Keratinocyte (primary cell): Measurements from ENCODE around the gene CLCN5. TPM values are rescaled to one million over a fixed set of nuclear protein-coding genes. Genes with fewer than 3 reads are reported as not detected.

Experiments used
- DNase-seq: peaks from one replicate; pipeline ENCODE4 v3.0.0-alpha.2; 2011; ENCODE audit warnings: low read depth, missing footprints, low spot score
- FAIRE-seq: peaks from 2 replicates; lab custom pipeline; 2011; peaks lifted over from hg19 to GRCh38; lab: Jason Lieb, UNC
- H2AFZ ChIP-seq: 2 replicates; pipeline ENCODE4 v1.6.0; 2012; ENCODE audit warnings: low read length, control low read depth, inconsistent platforms; ENCODE audit not compliant: control insufficient read depth
- H3K27ac ChIP-seq: 2 replicates; pipeline ENCODE4 v1.5.1; 2011; ENCODE audit warnings: low read length; ENCODE audit not compliant: control insufficient read depth, insufficient read depth
- H3K27me3 ChIP-seq: 3 replicates; pipeline ENCODE4 v1.6.0; 2011; ENCODE audit warnings: low read length; ENCODE audit not compliant: control insufficient read depth, insufficient read depth; ENCODE audit errors: extremely low read depth
- H3K36me3 ChIP-seq, 2 experiments: 2 replicates in 1 of 2; 3 replicates in 1 of 2; pipeline ENCODE4 v1.5.1; 2011; ENCODE audit warnings: low read length in 2 of 2, mild to moderate bottlenecking in 1 of 2; ENCODE audit not compliant: control insufficient read depth in 2 of 2, insufficient read depth in 2 of 2; ENCODE audit errors: extremely low read depth in 1 of 2
- H3K4me1 ChIP-seq: 3 replicates; pipeline ENCODE4 v1.5.1; 2011; ENCODE audit warnings: low read length; ENCODE audit not compliant: control insufficient read depth, insufficient read depth; ENCODE audit errors: extremely low read depth
- H3K4me2 ChIP-seq: 3 replicates; pipeline ENCODE4 v1.6.0; 2011; ENCODE audit warnings: low read depth, low read length; ENCODE audit not compliant: control insufficient read depth, insufficient read depth; ENCODE audit errors: extremely low read depth
- H3K4me3 ChIP-seq, 3 experiments: fragments of 200-600 bp in 1 of 3; sonication (generic) in 1 of 3; 2 replicates in 2 of 3; 3 replicates in 1 of 3; pipeline ENCODE4 v1.5.1; 2011 to 2016; ENCODE audit warnings: low read length in 3 of 3, mild to moderate bottlenecking in 3 of 3, control low read depth in 2 of 3, inconsistent platforms in 1 of 3, low read depth in 1 of 3, mixed read lengths in 1 of 3, mixed run types in 1 of 3, moderate library complexity in 1 of 3; ENCODE audit not compliant: control insufficient read depth in 2 of 3, insufficient read depth in 2 of 3; ENCODE audit errors: extremely low read depth in 1 of 3
- H3K79me2 ChIP-seq: 2 replicates; pipeline ENCODE4 v1.6.0; 2012; ENCODE audit warnings: low read length; ENCODE audit not compliant: control insufficient read depth, insufficient read depth
- H3K9ac ChIP-seq: 3 replicates; pipeline ENCODE4 v1.6.0; 2011; ENCODE audit warnings: low read length; ENCODE audit not compliant: control insufficient read depth, insufficient read depth; ENCODE audit errors: extremely low read depth
- H3K9me1 ChIP-seq: 3 replicates; pipeline ENCODE4 v1.6.0; 2011; ENCODE audit warnings: low read length; ENCODE audit not compliant: control insufficient read depth, insufficient read depth; ENCODE audit errors: extremely low read depth
- H3K9me3 ChIP-seq: 2 replicates; pipeline ENCODE4 v1.5.1; 2012; ENCODE audit warnings: low read depth, low read length; ENCODE audit not compliant: control insufficient read depth
- H4K20me1 ChIP-seq: 3 replicates; pipeline ENCODE4 v1.6.0; 2011; ENCODE audit warnings: low read length; ENCODE audit not compliant: control insufficient read depth, insufficient read depth; ENCODE audit errors: extremely low read depth
- CTCF ChIP-seq, 3 experiments: IDR thresholded peaks in 1 of 3; conservative IDR thresholded peaks in 1 of 3; optimal IDR thresholded peaks in 1 of 3; 2 replicates in 2 of 3; 3 replicates in 1 of 3; pipeline versions ENCODE3 to v1.5.1; 2011; ENCODE audit warnings: low read length in 3 of 3, mild to moderate bottlenecking in 3 of 3, moderate library complexity in 2 of 3, control low read depth in 1 of 3, inconsistent platforms in 1 of 3; ENCODE audit not compliant: insufficient read depth in 2 of 3; ENCODE audit errors: extremely low read depth in 1 of 3
- EZH2 ChIP-seq: IDR thresholded peaks from one replicate; pipeline ENCODE4 v1.6.1; 2012; ENCODE audit warnings: inconsistent platforms, mild to moderate bottlenecking, low read length, moderate library complexity
- dilution Hi-C: fragments of 300-500 bp; cut with MboI; formaldehyde crosslinking; loops from one replicate; pipeline ENCODE4 v1.7.0; 2020; ENCODE audit warnings: low sequenced_read_pairs; ENCODE audit not compliant: extremely low pct_ligation_motif_present
- polyA plus RNA-seq, 5 experiments: library from polyadenylated mRNA; depleted of rRNA in 3 of 5; stranded (reverse) in 3 of 5; stranded (forward) in 1 of 5; unstranded in 1 of 5; fragments of >200 nt; gene quantifications; 1 replicate in 1 of 5; 2 replicates in 3 of 5; 3 replicates in 1 of 5; pipeline versions ENCODE4 v1.2.1 to v1.2.3, GENCODE V29; 2011 to 2012; ENCODE audit warnings: missing spikeins in 2 of 5, low read depth in 1 of 5, low replicate concordance in 1 of 5

Gene CLCN5
- polyA plus RNA-seq, 1 donor (not counting 4 experiments of a cell fraction or from before 2014, with no cell fraction given) = 3.9 TPM

- H3K27ac ChIP-seq = no peak overlapping the region
- no peaks in the 10 kb centered on the region for H3K9me1 ChIP-seq
- H4K20me1 ChIP-seq = no peaks in the 10 kb centered on the region
- no peaks in the 10 kb centered on the region for H3K27me3 ChIP-seq
- no peaks in the 10 kb centered on the region for H3K36me3 ChIP-seq
- no peak overlapping the region for H3K9ac ChIP-seq
- no peak overlapping the region for H3K4me3 ChIP-seq
- no peak overlapping the region for H2AFZ ChIP-seq
- no peaks in the 10 kb centered on the region for H3K9me3 ChIP-seq
- no peaks in the 10 kb centered on the region for H3K4me1 ChIP-seq
- no peak for TF ChIP-seq CTCF (optimal IDR thresholded peaks at IDR 0.05 in 1 of 3, IDR thresholded peaks at IDR 0.05 in 1 of 3, conservative IDR thresholded peaks at IDR 0.05 in 1 of 3; ENCODE audit: extremely low read depth in 1 of 3, insufficient read depth in 2 of 3, low read length in 3 of 3)
- TF ChIP-seq EZH2 = no peak
- dilution Hi-C loops = no loop called here
- FAIRE-seq = no peak
- H3K4me2 ChIP-seq = no peak overlapping the region
- DNase-seq = no peak
- H3K79me2 ChIP-seq = no peaks in the 10 kb centered on the region
Observed at GRCh38 chrX:49960061-49960460, 37.7 kb downstream of the CLCN5 start.

- H3K4me1 ChIP-seq = no peaks in the 10 kb centered on the region
- H3K4me2 ChIP-seq = no peak overlapping the region
- dilution Hi-C loops = no loop called here
- no peaks in the 10 kb centered on the region for H4K20me1 ChIP-seq
- H3K27ac ChIP-seq = no peak overlapping the region
- H3K36me3 ChIP-seq = no peaks in the 10 kb centered on the region
- H3K27me3 ChIP-seq = no peaks in the 10 kb centered on the region
- H3K9me3 ChIP-seq = no peaks in the 10 kb centered on the region
- H3K9ac ChIP-seq = no peak overlapping the region
- DNase-seq = no peak
- no peak for FAIRE-seq
- no peak overlapping the region for H2AFZ ChIP-seq
- no peaks in the 10 kb centered on the region for H3K9me1 ChIP-seq
- no peaks in the 10 kb centered on the region for H3K79me2 ChIP-seq
- TF ChIP-seq CTCF (optimal IDR thresholded peaks at IDR 0.05 in 1 of 3, IDR thresholded peaks at IDR 0.05 in 1 of 3, conservative IDR thresholded peaks at IDR 0.05 in 1 of 3; ENCODE audit: extremely low read depth in 1 of 3, insufficient read depth in 2 of 3, low read length in 3 of 3) (no peak), EZH2 (no peak)
- no peak overlapping the region for H3K4me3 ChIP-seq
Observed at GRCh38 chrX:49970674-49971073, 48.3 kb downstream of the CLCN5 start.
